Spleen (tissue), 7 donors: ENCODE results near the gene FBXO34.

ENCODE experiments used
- CTCF ChIP-seq, 11 experiments: fragments of 200-600 bp in 7 of 11; fragments of 450-650 bp in 4 of 11; sonication (generic) in 4 of 11; IDR thresholded peaks in 8 of 11; conservative IDR thresholded peaks in 3 of 11; 1 replicate in 7 of 11; 2 replicates in 4 of 11; pipeline versions ENCODE4 v1.4.0 to v1.8.0; 2016 to 2021; ENCODE audit warnings: antibody characterized with exemption in 11 of 11, inconsistent platforms in 4 of 11, mild to moderate bottlenecking in 1 of 11
- POLR2A ChIP-seq, 3 donors: fragments of 450-650 bp; IDR thresholded peaks; one replicate each; pipeline ENCODE4 v1.5.1; 2017; ENCODE audit warnings: antibody characterized with exemption in 3 of 3, mild to moderate bottlenecking in 1 of 3
- POLR2AphosphoS5 ChIP-seq, 3 donors: sonication (generic); formaldehyde crosslinking; IDR thresholded peaks; one replicate each; pipeline ENCODE4 v1.5.1; 2017; ENCODE audit warnings: antibody characterized with exemption in 3 of 3
- donor health status: DM: no; HTN: no; CAD: no; lungs with moderate emphysema.
- donor health status: DM: no; HTN: no; CAD: no.
- donor health status: DM: no; HTN: no; CAD: no.

- TF ChIP-seq CTCF (IDR thresholded peaks at IDR 0.05 in 8 of 11, conservative IDR thresholded peaks at IDR 0.05 in 3 of 11), result no peak
- no peak for TF ChIP-seq POLR2A (IDR thresholded peaks at IDR 0.05)
- TF ChIP-seq POLR2AphosphoS5 (IDR thresholded peaks at IDR 0.05), result no peak
Observed at GRCh38 chr14:55328317-55328716, 57.1 kb downstream of the FBXO34 start.
